K562 (cell line): ENCODE data around the gene DGCR2. TPM values are rescaled to one million over a fixed set of nuclear protein-coding genes. Genes with fewer than 3 reads are reported as not detected.

ENCODE experiments used
- CEBPG ChIP-seq, 3 experiments: fragments of 200-800 bp in 1 of 3; sonication (Bioruptor generic) in 1 of 3; sonication (generic) in 1 of 3; formaldehyde crosslinking in 1 of 3; IDR thresholded peaks in 2 of 3; conservative IDR thresholded peaks in 1 of 3; 2 replicates each; pipeline versions ENCODE4 v1.6.1 to v1.8.0; 2016 to 2022; ENCODE audit warnings: missing compliant biosample characterization in 2 of 3, missing genetic modification characterization in 2 of 3, mild to moderate bottlenecking in 1 of 3, missing genetic modification reagents in 1 of 3
- ELF4 ChIP-seq: fragments of 450-650 bp; formaldehyde crosslinking; IDR thresholded peaks from 2 replicates; pipeline ENCODE4 v1.4.0; 2022; ENCODE audit warnings: missing genetic modification characterization
- EP400 ChIP-seq: fragments of 450-650 bp; IDR thresholded peaks from 2 replicates; pipeline ENCODE4 v1.6.1; 2017; ENCODE audit warnings: antibody characterized with exemption, mild to moderate bottlenecking, moderate library complexity
- KDM2B ChIP-seq: fragments of 250-450 bp; sonication (Bioruptor Pico); IDR thresholded peaks from 2 replicates; pipeline ENCODE4 v1.8.0; 2021; ENCODE audit warnings: mild to moderate bottlenecking, moderate library complexity
- LARP7 ChIP-seq: fragments of 450-650 bp; IDR thresholded peaks from 2 replicates; pipeline ENCODE4 v1.6.1; 2016
- OTX1 ChIP-seq: fragments of 450-650 bp; formaldehyde crosslinking; IDR thresholded peaks from 2 replicates; pipeline ENCODE4 v1.4.0; 2022; ENCODE audit warnings: mild to moderate bottlenecking
- PRMT5 ChIP-seq: sonication (generic); formaldehyde crosslinking; IDR thresholded peaks from 2 replicates; pipeline ENCODE4 v1.5.0; 2020; ENCODE audit warnings: missing genetic modification reagents
- RNF2 ChIP-seq: sonication (generic); IDR thresholded peaks from 2 replicates; pipeline ENCODE4 v1.6.1; 2016
- SIRT6 ChIP-seq: IDR thresholded peaks from one replicate; pipeline ENCODE4 v1.6.1; 2012; ENCODE audit warnings: low read depth, mild to moderate bottlenecking, control low read depth, inconsistent platforms, low read length, moderate library complexity
- XRCC4 ChIP-seq: IDR thresholded peaks from one replicate; pipeline ENCODE4 v1.6.1; 2011; ENCODE audit not compliant: insufficient read depth, insufficient read length; ENCODE audit errors: extremely low read depth
- ZBTB8A ChIP-seq: fragments of 450-650 bp; IDR thresholded peaks from 2 replicates; pipeline ENCODE4 v1.6.1; 2018; ENCODE audit warnings: mild to moderate bottlenecking, moderate library complexity; ENCODE audit not compliant: partially characterized antibody
- ZNF165 ChIP-seq: fragments of 250-450 bp; sonication (Bioruptor Pico); IDR thresholded peaks from 2 replicates; pipeline ENCODE4 v1.4.0; 2020; ENCODE audit warnings: borderline replicate concordance
- ZNF24 ChIP-seq: fragments of 450-650 bp; IDR thresholded peaks from 2 replicates; pipeline ENCODE4 v1.6.1; 2016
- ZNF445 ChIP-seq: fragments of 250-450 bp; sonication (Bioruptor Pico); IDR thresholded peaks from 2 replicates; pipeline ENCODE4 v1.4.0; 2020; ENCODE audit warnings: low read depth, mild to moderate bottlenecking, moderate library complexity
- ZNF57 ChIP-seq: fragments of 450-650 bp; formaldehyde crosslinking; IDR thresholded peaks from 2 replicates; pipeline ENCODE4 v1.4.0; 2020; ENCODE audit warnings: mild to moderate bottlenecking, moderate library complexity
- polyA plus RNA-seq, 8 experiments: library from polyadenylated mRNA; depleted of rRNA in 4 of 8; stranded (reverse) in 5 of 8; unstranded in 3 of 8; fragments of >200 nt; fragmentation: Nextera tagmentation in 2 of 8; fragmentation: Illumina TruSeq in 1 of 8; extraction: Ambion mirVana in 2 of 8; extraction: Trizol in 1 of 8; gene quantifications; 2 replicates each; pipeline versions ENCODE4 v1.2.1 to v1.2.3, GENCODE V29; 2011 to 2014; ENCODE audit warnings: inconsistent platforms in 1 of 8, missing spikeins in 1 of 8
- total RNA-seq, 7 experiments: library from RNA; depleted of rRNA in 6 of 7; stranded (reverse); fragments of >200 nt in 6 of 7; fragmentation: Illumina TruSeq in 2 of 7; extraction: Trizol in 2 of 7; gene quantifications; 2 replicates each; pipeline versions ENCODE4 v1.2.1 to v1.2.3, GENCODE V29; 2011 to 2021; ENCODE audit warnings: low replicate concordance in 1 of 7
- TF ChIP-seq, protein P1 (sequence below): fragments of 250-450 bp; sonication (Bioruptor Pico); IDR thresholded peaks from 2 replicates; pipeline ENCODE4 v1.5.0; 2020; ENCODE audit warnings: mild to moderate bottlenecking
- TF ChIP-seq, protein P2 (sequence below): sonication (generic); formaldehyde crosslinking; IDR thresholded peaks from 2 replicates; pipeline ENCODE4 v1.8.0; 2022; ENCODE audit warnings: missing genetic modification reagents, mild to moderate bottlenecking, borderline replicate concordance
- TF ChIP-seq, protein P3 (sequence below): fragments of 250-450 bp; sonication (Bioruptor Pico); IDR thresholded peaks from 2 replicates; pipeline ENCODE4 v1.8.0; 2021; ENCODE audit warnings: mild to moderate bottlenecking, moderate library complexity
- TF ChIP-seq, protein P4 (sequence below), 2 experiments: IDR thresholded peaks in 1 of 2; conservative IDR thresholded peaks in 1 of 2; 2 replicates each; pipeline ENCODE4 v1.6.1; 2016; ENCODE audit warnings: low read depth in 2 of 2, mild to moderate bottlenecking in 1 of 2, missing compliant biosample characterization in 1 of 2, missing genetic modification characterization in 1 of 2, moderate library complexity in 1 of 2

The DGCR2 gene
- total and polyA plus RNA-seq, 9 of the 15 experiments (the other 6 are each of a cell fraction or from before 2014, with no cell fraction given) = 0.69 to 101 (median 56.4) TPM

DNA sequence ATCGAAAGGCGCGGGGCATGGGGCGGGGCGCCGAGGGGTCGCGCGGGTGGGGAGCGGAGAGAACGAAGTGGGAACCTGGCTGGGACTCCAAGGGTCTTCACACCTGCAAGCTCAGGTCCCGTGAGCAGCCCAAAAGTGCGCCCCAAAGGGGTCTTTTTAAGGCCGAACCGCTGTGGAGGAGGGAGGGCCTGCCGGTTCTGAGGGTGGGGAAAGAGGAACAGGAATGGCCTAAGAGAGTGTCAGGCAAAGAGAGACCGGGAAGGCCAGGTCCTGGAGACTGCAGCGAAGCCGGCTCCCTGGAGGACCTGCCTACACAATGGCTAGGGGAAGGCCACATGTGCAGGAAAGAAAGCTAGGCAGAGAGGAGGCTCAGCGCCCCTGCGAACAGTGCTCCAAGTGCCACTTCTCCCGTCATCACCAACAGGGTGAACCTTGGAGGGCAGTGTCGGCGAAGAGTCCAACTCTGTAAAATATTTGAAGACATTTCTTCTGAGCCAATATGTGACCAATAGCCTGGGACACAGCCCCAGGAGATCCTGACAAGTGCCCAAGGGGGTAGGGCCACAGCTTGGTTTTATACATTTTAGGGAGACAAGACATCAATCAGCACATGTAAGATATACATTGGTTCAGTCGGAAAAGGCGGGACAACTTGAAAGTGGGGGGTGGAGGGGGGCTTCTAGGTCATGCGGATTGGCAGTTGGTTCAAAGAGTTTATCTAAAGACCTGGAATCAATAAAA, 710 bp upstream of the DGCR2 start (continued):
- TF ChIP-seq, protein P1, sequence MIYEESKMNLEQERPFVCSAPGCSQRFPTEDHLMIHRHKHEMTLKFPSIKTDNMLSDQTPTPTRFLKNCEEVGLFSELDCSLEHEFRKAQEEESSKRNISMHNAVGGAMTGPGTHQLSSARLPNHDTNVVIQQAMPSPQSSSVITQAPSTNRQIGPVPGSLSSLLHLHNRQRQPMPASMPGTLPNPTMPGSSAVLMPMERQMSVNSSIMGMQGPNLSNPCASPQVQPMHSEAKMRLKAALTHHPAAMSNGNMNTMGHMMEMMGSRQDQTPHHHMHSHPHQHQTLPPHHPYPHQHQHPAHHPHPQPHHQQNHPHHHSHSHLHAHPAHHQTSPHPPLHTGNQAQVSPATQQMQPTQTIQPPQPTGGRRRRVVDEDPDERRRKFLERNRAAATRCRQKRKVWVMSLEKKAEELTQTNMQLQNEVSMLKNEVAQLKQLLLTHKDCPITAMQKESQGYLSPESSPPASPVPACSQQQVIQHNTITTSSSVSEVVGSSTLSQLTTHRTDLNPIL = no peak
- TF ChIP-seq OTX1 (peak; percentile 84), SIRT6 (no peak), LARP7 (peak; percentile 95), XRCC4 (no peak), ZNF57 (CRISPR knock-in tag) (no peak), ZNF165 (CRISPR knock-in tag) (no peak), ZBTB8A (no peak), PRMT5 (CRISPR knock-in tag) (0 out of 2 replicates have a peak, but pooled peaks have one; percentile 79), CEBPG (CRISPR knock-in tag; IDR thresholded peaks at IDR 0.05) (no peak), CEBPG (tag; conservative IDR thresholded peaks at IDR 0.05 in 1 of 2, IDR thresholded peaks at IDR 0.05 in 1 of 2) (no peak), KDM2B (peak; percentile 90), ZNF445 (CRISPR knock-in tag) (no peak), ZNF24 (no peak), ELF4 (CRISPR knock-in tag) (no peak), RNF2 (no peak), EP400 (no peak)
- TF ChIP-seq, protein P2, sequence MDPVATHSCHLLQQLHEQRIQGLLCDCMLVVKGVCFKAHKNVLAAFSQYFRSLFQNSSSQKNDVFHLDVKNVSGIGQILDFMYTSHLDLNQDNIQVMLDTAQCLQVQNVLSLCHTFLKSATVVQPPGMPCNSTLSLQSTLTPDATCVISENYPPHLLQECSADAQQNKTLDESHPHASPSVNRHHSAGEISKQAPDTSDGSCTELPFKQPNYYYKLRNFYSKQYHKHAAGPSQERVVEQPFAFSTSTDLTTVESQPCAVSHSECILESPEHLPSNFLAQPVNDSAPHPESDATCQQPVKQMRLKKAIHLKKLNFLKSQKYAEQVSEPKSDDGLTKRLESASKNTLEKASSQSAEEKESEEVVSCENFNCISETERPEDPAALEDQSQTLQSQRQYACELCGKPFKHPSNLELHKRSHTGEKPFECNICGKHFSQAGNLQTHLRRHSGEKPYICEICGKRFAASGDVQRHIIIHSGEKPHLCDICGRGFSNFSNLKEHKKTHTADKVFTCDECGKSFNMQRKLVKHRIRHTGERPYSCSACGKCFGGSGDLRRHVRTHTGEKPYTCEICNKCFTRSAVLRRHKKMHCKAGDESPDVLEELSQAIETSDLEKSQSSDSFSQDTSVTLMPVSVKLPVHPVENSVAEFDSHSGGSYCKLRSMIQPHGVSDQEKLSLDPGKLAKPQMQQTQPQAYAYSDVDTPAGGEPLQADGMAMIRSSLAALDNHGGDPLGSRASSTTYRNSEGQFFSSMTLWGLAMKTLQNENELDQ (CRISPR knock-in tag) = no peak
- TF ChIP-seq, protein P3, sequence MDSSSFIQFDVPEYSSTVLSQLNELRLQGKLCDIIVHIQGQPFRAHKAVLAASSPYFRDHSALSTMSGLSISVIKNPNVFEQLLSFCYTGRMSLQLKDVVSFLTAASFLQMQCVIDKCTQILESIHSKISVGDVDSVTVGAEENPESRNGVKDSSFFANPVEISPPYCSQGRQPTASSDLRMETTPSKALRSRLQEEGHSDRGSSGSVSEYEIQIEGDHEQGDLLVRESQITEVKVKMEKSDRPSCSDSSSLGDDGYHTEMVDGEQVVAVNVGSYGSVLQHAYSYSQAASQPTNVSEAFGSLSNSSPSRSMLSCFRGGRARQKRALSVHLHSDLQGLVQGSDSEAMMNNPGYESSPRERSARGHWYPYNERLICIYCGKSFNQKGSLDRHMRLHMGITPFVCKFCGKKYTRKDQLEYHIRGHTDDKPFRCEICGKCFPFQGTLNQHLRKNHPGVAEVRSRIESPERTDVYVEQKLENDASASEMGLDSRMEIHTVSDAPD = no peak
- TF ChIP-seq, protein P4, sequence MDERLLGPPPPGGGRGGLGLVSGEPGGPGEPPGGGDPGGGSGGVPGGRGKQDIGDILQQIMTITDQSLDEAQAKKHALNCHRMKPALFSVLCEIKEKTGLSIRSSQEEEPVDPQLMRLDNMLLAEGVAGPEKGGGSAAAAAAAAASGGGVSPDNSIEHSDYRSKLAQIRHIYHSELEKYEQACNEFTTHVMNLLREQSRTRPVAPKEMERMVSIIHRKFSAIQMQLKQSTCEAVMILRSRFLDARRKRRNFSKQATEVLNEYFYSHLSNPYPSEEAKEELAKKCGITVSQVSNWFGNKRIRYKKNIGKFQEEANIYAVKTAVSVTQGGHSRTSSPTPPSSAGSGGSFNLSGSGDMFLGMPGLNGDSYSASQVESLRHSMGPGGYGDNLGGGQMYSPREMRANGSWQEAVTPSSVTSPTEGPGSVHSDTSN (CRISPR knock-in tag; IDR thresholded peaks at IDR 0.05; ENCODE audit: low read depth) = no peak; the same call in 1 of the 2 replicates
- TF ChIP-seq, protein P4 (tag; conservative IDR thresholded peaks at IDR 0.05; ENCODE audit: low read depth) = peak; percentile 80
